Activated T-helper 1 cell treated with anti-CD3 and anti-CD28 coated beads, Interleukin-12 subunit alpha, Interleukin-12 subunit beta, Interleukin-2, Interleukin-4 antibody, amounts not matched to agents 30 ng/mL and 10 ng/mL and 1 ng/mL, durations not matched to agents 14 hours and 24 hours and 36 hours (primary cell): Measurements from ENCODE around the gene BAIAP2L2. TPM values are rescaled to one million over a fixed set of nuclear protein-coding genes. Genes with fewer than 3 reads are reported as not detected.
"Not testable (repeated sequence)": the region's sequence is repeated elsewhere in the genome, so short reads cannot be mapped to it uniquely, and the experiment has no call there.

Source experiments
- DNase-seq: peaks from one replicate; pipeline ENCODE4 v3.0.0; 2021; ENCODE audit warnings: low spot score
- H3K27ac Mint-ChIP-seq: one replicate; pipeline ENCODE4 v1.8.0; 2021; ENCODE audit warnings: mild to moderate bottlenecking, mixed read lengths
- H3K27me3 Mint-ChIP-seq: one replicate; pipeline ENCODE4 v1.8.0; 2022; ENCODE audit warnings: mild to moderate bottlenecking, moderate library complexity, mixed read lengths; ENCODE audit not compliant: insufficient read depth
- H3K36me3 Mint-ChIP-seq: one replicate; pipeline ENCODE4 v1.8.0; 2021; ENCODE audit warnings: low read depth, mixed read lengths
- H3K4me1 Mint-ChIP-seq: one replicate; pipeline ENCODE4 v1.8.0; 2021; ENCODE audit warnings: low read depth, mixed read lengths
- H3K4me3 Mint-ChIP-seq: one replicate; pipeline ENCODE4 v1.8.0; 2021; ENCODE audit warnings: mild to moderate bottlenecking, moderate library complexity, mixed read lengths
- H3K9me3 Mint-ChIP-seq: one replicate; pipeline ENCODE4 v1.8.0; 2021; ENCODE audit warnings: mixed read lengths
- intact Hi-C: fragments of 100-400 bp; cut with micrococcal nuclease; formaldehyde crosslinking; loops from one replicate; pipeline ENCODE4 v1.15.1; 2024
- total RNA-seq: library from RNA; stranded (reverse); gene quantifications from 2 replicates; pipeline ENCODE4 v1.2.3, GENCODE V29; 2022

The BAIAP2L2 gene
- total RNA-seq, 1 donor from 2014 or later, result 0.29 TPM

DNA sequence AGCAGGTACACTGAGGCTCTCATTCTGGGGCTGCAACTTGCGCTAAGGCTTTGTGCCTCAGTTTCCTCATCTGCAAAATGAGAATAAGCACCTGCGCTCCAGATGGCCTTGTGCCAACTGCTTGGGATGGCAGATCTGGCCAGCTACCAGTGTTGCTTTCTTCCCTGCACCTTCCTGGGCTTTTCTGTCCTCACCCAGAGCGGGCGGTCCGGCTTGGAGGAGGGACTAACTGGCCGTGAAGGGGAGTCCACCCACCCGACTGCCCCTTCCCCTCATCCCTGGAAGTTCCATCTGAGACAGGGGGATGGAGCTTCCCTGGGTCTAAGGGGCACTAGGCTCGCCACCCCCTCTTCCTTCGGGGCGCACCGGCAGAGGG lies 30.0 kb downstream of the BAIAP2L2 start:
- no peak overlapping the region for H3K4me3 Mint-ChIP-seq
- DNase-seq, result no peak
- intact Hi-C loops, result no loop called here
- H3K27me3 Mint-ChIP-seq, result peaks cover 20% of the 10 kb centered on the region
- H3K27ac Mint-ChIP-seq, result no peak overlapping the region
- H3K4me1 Mint-ChIP-seq, result no peaks in the 10 kb centered on the region
- H3K9me3 Mint-ChIP-seq, result no peaks in the 10 kb centered on the region
- no peaks in the 10 kb centered on the region for H3K36me3 Mint-ChIP-seq

DNA sequence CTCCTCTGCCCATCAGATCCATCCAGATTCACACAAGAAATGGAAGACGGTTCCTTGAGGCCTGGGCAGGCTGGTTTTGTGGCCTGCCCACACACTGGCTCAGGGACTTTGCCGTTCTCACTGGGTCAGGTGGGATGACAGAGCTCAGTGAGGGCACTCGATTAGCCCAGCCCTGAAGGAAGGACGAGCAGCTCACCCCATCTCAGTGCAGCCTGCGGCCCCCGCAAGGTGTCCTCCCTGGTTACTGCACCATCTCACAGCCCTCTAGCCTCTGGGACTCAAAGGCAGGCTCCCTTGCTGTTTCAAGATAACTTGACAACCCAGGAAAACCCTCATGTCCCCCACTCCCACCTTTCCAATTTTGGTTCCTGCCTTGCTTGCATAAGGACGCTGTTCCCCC lies 30.7 kb downstream of the BAIAP2L2 start:
- Mint-ChIP-seq H3K4me1 (no peaks in the 10 kb centered on the region), H3K36me3 (no peaks in the 10 kb centered on the region), H3K27me3 (peaks cover 20% of the 10 kb centered on the region), H3K9me3 (no peaks in the 10 kb centered on the region), H3K27ac (no peak overlapping the region), H3K4me3 (no peak overlapping the region)
- no peak for DNase-seq
- intact Hi-C loops, result no loop called here

DNA sequence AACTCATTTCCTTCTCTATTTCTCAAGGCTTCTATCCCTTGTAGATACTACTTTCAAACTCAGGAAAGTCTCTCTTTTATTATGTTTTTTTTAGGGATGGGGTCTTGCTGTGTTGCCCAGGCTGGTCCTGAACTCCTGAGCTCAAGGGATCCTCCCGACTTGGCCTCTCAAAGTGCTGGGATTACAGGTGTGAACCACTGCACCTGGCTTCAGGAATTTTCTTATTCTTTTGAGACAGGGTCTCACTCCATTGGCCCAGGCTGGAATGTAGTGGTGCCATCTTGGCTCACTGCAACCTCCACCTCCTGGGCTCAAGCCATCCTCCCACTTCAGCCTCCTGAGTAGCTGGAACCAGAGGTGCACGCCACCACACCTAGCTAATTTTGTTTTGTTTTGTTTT lies 31.3 kb downstream of the BAIAP2L2 start:
- H3K4me3 Mint-ChIP-seq, H3K9me3 Mint-ChIP-seq, DNase-seq, H3K36me3 Mint-ChIP-seq, H3K27ac Mint-ChIP-seq, H3K4me1 Mint-ChIP-seq, intact Hi-C loops: not testable (repeated sequence)
- H3K27me3 Mint-ChIP-seq, result peaks cover 20% of the 10 kb centered on the region

DNA sequence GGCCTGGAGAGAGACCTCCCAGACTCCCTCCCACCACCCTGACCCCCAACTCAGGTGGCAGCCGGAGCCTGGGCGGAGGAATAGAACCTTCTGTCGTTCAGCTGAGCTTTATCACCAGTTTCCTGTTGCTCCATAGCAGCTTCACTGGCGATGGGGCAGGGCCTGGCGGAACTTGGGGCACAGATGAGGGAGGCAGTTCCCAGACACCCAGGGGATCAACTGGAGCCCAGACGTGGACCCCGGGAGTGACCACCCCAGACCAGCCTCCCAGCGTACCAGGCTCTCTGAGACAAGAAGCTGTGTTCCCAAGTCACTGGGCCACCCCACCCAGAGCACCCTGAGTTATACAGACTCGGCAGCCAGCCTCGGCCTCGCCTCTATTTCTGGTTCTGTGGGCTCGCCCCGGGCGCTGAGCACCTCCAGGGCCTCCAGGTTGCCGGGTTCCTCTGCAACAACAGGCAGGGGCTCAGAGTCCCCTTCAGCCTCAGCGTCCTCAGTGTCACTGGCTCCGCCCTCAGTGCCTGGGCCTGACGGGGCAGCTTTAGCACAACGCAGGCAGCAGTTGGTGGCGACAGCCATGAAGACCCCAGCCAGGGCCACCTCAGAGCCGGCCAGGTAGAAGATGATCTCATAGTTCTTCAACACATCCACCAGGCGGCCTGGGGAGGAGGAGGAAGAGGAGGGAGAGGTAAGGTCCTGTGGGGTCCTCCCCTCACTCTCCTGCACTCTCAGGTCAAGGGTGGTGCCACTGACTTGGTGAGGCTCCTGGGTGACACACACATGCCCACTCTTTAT lies 32.2 kb downstream of the BAIAP2L2 start:
- no peaks in the 10 kb centered on the region for H3K36me3 Mint-ChIP-seq
- H3K9me3 Mint-ChIP-seq, result no peaks in the 10 kb centered on the region
- no peak overlapping the region for H3K4me3 Mint-ChIP-seq
- H3K4me1 Mint-ChIP-seq, result no peaks in the 10 kb centered on the region
- no peak overlapping the region for H3K27ac Mint-ChIP-seq
- peaks cover 15% of the 10 kb centered on the region for H3K27me3 Mint-ChIP-seq
- no peak for DNase-seq
- intact Hi-C loops, result no loop called here

DNA sequence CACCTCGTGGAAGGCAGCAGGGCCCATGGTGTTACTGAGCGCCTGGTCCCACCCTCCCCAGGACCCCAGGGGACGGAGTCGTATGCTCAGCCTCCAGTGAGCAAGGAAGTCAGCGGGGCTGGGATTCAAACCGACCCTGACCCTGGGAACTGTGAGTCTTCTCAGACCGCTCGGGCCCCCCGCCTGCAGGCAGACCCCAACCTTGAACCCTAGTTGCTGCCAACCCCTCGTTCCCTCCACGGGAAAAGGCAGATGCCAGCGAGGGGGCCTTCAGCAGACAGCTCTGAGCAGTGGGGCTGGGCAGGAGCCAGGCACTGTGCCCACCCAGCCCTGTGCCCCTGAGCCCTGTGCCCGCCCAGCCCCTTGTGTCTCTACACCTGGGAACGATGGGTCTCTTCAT lies 32.9 kb downstream of the BAIAP2L2 start:
- H3K4me1 Mint-ChIP-seq, result no peaks in the 10 kb centered on the region
- H3K36me3 Mint-ChIP-seq, result no peaks in the 10 kb centered on the region
- H3K9me3 Mint-ChIP-seq, result no peaks in the 10 kb centered on the region
- DNase-seq, result no peak
- intact Hi-C loops, result no loop called here
- H3K4me3 Mint-ChIP-seq, result no peak overlapping the region
- H3K27me3 Mint-ChIP-seq, result peaks cover 14% of the 10 kb centered on the region
- H3K27ac Mint-ChIP-seq, result no peak overlapping the region

DNA sequence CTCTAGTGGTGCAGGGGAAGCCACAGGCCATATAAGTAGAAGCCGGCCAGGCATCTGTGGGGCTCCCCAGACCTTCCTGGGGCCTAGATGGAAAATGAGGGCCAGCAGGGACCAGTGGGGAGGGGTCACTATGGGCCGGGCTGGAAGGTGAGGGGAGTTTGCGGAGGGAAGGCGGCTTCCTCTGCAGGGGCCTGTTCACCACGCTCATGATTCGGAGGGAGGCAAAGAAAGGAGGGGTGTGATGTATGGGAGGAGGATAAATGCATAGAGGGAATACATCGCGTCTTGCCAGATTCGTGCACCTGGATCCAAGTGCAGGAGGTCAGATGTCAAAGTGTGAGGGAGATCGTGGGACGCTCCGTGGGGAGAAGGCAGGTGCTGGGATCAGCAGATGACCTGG lies 33.4 kb downstream of the BAIAP2L2 start:
- H3K36me3 Mint-ChIP-seq, result no peaks in the 10 kb centered on the region
- intact Hi-C loops, result no loop called here

DNA sequence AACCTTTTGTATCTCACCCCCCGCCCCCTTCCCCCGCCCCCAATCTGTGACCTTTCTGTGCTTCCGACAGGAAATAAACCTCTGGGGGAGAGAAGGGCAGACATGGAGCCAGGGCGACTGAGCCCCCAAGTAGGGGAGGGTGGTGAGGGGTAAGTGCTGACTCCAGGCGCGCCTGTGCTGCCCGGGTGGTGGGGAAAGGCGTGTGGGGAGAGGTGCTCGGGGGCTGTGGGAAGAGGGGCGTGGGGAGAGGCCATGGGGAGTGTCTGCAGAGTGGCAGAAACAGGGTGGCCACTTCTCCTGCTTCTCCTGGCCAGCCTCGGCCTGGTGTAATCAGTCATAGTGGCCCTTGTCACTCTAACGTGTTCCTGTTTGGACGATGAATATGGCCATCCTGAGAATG lies 34.5 kb downstream of the BAIAP2L2 start:
- Mint-ChIP-seq H3K27ac (no peak overlapping the region), H3K4me3 (no peak overlapping the region), H3K36me3 (no peaks in the 10 kb centered on the region), H3K9me3 (no peaks in the 10 kb centered on the region), H3K27me3 (peaks cover 9% of the 10 kb centered on the region), H3K4me1 (no peaks in the 10 kb centered on the region)
- DNase-seq, result no peak
- intact Hi-C loops, result no loop called here

More for the DNA sequence above, 33.4 kb downstream of the BAIAP2L2 start:
- H3K27me3 Mint-ChIP-seq, result peaks cover 14% of the 10 kb centered on the region
- no peaks in the 10 kb centered on the region for H3K4me1 Mint-ChIP-seq
- no peak for DNase-seq
- no peaks in the 10 kb centered on the region for H3K9me3 Mint-ChIP-seq
- no peak overlapping the region for H3K27ac Mint-ChIP-seq
- no peak overlapping the region for H3K4me3 Mint-ChIP-seq

DNA sequence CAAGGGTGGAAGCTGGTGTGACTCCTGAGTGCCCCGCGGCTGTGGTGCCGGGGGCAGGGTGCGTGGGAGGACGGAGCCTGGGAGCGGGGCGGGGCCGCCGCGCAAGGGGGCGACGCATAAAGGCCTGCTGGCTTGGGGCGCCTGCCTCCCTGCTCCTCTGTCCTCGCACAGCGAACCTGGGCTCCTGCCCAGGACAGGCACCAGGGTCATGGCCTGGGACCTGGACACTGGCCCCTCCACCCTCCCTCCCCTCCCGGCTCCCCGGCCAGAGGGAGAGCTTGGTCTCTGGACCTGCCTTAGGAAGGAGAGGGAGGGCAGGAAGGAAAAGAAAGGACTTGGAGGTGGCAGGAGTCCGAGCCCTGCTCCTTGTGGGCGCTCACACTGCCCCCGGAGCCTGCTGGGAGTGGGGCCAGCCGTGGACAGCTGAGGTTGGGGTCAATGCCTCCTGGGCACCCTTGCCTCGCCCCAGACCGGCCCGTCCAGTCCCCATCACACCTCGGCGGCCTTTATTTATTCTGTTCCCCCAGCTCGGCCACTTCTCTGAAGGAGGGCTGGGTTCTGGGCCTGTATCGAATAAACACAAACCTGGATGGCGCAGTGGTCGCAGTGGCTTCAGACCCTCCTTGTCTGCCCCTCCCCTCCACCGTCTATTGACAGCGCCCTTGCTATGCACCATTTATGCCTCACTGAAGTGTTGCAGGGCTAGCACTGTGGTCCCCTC lies 35.2 kb downstream of the BAIAP2L2 start:
- Mint-ChIP-seq H3K36me3 (no peaks in the 10 kb centered on the region), H3K4me3 (no peak overlapping the region), H3K4me1 (no peaks in the 10 kb centered on the region), H3K9me3 (no peaks in the 10 kb centered on the region), H3K27me3 (peaks cover 8% of the 10 kb centered on the region), H3K27ac (no peak overlapping the region)
- intact Hi-C loops, result no loop called here
- DNase-seq, result no peak

DNA sequence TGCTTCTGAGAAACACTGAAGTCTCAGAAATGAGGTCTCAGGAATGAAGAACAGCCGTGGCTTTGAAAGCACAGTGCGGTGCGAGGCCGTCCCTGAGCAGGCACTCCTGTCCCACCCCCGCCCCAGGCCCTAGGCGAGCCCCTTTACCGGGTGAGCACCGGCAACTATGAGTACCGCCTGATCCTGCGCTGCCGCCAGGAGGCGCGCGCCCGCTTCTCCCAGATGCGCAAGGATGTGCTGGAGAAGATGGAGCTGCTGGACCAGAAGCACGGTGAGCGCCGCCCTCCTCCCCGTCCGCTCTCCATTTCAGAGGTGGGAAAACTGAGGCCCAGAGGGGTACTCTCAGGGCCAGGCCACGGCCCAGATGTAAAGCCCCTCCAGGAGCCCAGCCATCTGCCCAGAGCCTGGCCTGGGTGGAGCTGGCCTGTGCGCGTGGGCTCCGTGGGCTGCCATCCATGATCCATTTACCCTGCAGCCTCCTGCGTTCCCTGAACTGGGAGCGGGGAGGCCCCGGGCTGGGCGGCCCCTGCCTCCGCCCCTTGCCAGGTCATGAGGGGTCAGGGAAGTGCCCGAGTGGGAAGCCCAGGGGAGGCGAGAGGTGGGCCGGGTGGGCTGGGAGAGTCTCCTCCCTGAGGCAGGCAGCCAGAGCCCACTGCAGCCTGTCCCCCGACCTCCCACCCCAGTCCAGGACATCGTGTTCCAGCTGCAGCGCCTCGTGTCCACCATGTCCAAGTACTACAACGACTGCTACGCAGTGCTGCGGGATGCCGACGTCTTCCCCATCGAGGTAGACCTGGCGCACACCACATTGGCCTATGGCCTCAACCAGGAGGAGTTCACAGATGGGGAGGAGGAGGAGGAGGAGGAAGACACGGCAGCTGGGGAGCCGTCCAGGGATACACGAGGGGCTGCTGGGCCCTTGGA lies 36.0 kb downstream of the BAIAP2L2 start:
- H3K9me3 Mint-ChIP-seq, result no peaks in the 10 kb centered on the region
- intact Hi-C loops, result no loop called here
- no peak overlapping the region for H3K4me3 Mint-ChIP-seq
- H3K27me3 Mint-ChIP-seq, result peaks cover 1% of the 10 kb centered on the region
- DNase-seq, result no peak
- no peaks in the 10 kb centered on the region for H3K36me3 Mint-ChIP-seq
- H3K27ac Mint-ChIP-seq, result no peak overlapping the region
- no peaks in the 10 kb centered on the region for H3K4me1 Mint-ChIP-seq

DNA sequence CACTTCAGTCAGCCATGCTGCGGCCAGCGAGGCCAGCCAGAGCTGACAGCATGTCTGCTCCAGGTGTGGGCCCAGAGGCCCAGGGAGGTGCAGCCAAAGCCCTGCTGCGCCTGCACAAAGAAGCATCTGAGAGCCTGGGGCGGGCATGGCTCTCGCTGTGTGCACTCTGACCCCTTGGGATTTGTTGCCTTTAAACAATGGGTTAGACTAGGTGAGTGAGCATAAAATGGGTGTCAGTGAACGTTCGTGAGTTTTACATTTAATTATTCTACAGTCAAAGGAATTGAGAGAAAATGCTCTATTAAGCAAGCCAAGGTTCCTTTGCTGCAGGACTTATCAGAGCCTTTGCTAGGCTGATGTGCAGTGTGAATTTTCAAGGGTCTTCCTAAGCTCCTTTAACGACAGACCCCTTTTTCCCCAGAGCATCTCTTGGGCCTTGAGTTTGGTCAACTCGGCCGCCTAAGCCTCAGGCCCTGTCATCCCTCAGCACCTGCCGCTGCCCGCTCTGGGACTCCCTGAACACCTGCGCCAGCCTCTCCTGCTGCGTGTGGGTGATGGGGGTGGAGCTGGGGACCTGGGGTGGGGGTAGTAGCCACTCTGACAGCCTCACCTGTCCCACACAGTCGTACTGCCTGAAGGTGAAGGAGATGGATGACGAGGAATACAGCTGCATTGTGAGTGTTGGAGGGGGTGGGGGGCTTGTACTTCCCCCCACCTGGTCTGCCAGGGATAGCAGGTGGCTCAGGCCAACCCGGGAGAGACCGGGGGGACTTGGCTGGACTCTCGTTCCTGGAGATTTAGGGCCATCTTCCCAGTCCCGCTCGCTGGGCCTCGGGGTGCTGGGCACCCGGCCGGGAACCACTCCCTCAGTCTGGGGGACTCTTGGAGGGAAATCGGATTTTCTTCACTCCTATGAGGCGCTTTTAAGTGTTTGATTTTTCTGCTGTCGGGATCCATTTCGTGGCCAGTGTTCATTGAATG lies 37.0 kb downstream of the BAIAP2L2 start:
- intact Hi-C loops, result no loop called here
- H3K27ac Mint-ChIP-seq, result no peak overlapping the region
- no peak for DNase-seq
- H3K9me3 Mint-ChIP-seq, result no peaks in the 10 kb centered on the region
- no peak overlapping the region for H3K4me3 Mint-ChIP-seq
- no peaks in the 10 kb centered on the region for H3K27me3 Mint-ChIP-seq
- no peaks in the 10 kb centered on the region for H3K4me1 Mint-ChIP-seq
- H3K36me3 Mint-ChIP-seq, result no peaks in the 10 kb centered on the region

DNA sequence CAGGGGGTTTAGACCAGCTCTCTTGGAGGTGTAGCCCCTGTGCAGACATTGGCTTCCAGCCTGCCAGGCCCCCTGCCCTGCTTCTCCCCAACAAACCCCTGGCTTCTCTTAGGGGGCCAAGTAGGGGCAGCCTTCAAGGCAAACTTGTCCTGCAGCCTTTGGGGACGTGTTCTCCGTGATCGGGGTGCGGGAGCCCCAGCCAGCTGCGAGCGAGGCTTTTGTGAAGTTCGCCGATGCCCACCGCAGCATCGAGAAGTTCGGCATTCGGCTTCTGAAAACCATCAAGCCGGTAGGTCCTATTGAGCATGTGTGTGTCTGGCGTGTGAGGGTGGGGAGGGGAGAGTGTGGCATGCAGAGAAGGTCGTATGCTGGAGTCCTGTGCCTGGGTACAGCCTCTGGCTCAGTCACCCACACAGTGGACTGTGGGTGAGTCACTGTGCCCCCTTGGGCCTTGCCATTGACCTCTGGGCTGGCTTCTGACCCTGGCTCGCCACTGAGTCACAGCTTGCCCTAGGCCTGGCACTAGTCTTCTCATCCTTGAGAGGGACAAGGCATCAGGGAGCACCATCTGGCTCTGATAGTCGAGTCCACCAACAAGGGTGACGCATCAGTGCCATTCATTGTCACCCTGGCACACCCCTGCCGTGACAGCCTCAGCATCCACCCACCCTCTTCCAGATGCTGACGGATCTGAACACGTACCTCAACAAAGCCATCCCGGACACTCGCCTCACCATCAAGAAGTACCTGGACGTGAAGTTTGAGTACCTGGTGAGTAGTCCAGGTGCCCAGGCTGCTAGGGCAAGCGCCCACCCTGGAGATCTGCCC lies 37.9 kb downstream of the BAIAP2L2 start:
- H3K4me3 Mint-ChIP-seq, result no peak overlapping the region
- intact Hi-C loops, result no loop called here

More for the DNA sequence above, 37.9 kb downstream of the BAIAP2L2 start:
- DNase-seq, result no peak
- H3K27ac Mint-ChIP-seq, result no peak overlapping the region
- H3K4me1 Mint-ChIP-seq, result no peaks in the 10 kb centered on the region
- H3K9me3 Mint-ChIP-seq, result no peaks in the 10 kb centered on the region
- no peaks in the 10 kb centered on the region for H3K27me3 Mint-ChIP-seq
- H3K36me3 Mint-ChIP-seq, result no peaks in the 10 kb centered on the region
